ENCODE measurements around the gene TP53I11.
A peak's percentile ranks its signal among the peaks of the same experiment; 100 is the strongest.

The TP53I11 gene, protein sequence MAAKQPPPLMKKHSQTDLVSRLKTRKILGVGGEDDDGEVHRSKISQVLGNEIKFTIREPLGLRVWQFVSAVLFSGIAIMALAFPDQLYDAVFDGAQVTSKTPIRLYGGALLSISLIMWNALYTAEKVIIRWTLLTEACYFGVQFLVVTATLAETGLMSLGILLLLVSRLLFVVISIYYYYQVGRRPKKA

GRCh38 chr11:44950625-44951476, at the start of gene TP53I11:
TP53I11 (minus strand) TSS chr11:44950883; CDS start chr11:44938335, 12,548 bp downstream.
- DNase-seq: peak in 36 of 58 donors; percentile 11 to 70 (median 33)

- no peak for DNase-seq
Observed at GRCh38 chr11:44999068-44999467, 48.4 kb upstream of the TP53I11 start.

GRCh38 chr11:44998051-44998450, 47.4 kb upstream of the TP53I11 start:
- no peak for DNase-seq

DNA sequence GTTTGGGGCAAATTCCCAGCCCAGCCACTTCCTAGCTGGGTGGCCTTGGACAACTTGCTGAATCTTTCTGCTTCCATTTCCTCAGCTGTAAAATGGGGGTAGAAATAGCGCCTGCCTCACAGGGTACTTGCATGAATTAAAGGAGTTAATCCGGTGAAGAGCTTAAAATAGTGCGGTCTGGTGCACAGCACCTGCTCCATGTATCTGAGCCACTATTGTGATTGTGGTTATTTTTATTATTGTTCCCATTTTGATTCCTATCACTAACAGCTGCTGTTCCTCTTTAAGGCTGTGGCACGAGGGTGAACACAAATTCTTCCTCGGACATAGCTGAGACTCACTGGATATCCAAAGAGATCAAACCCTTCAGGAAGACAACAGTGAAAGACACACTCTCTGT, 46.9 kb upstream of the TP53I11 start:
- DNase-seq: no peak

- no peak for DNase-seq
Observed at GRCh38 chr11:44994753-44995152, 44.1 kb upstream of the TP53I11 start.

- no peak for DNase-seq
Observed at GRCh38 chr11:44993971-44994704, 43.5 kb upstream of the TP53I11 start.

- no peak for DNase-seq
Observed at GRCh38 chr11:44992774-44993173, 42.1 kb upstream of the TP53I11 start.

GRCh38 chr11:44992181-44992582, 41.5 kb upstream of the TP53I11 start:
- peak in 5 of 58 donors; percentile 7 to 25 (median 15) for DNase-seq

DNA sequence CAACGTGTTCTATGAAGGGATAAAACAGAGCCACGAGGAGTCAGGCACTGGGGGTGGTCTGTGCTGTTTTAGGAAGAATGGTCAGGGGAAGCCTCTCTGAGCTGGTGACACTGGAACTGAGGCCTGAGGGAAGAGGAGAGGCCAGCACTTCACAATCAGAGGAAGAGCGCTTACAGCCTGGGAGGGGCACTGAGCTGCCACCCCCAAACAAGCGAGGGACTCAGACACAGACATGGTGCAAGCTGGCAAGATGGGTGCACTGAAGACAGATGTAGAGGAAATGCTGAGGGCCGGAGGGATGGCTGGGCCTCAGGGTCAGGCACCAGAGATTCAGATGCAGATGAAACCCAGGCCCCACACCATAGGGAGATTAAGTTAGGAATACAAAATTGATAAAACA, 40.0 kb upstream of the TP53I11 start:
- DNase-seq: no peak

DNA sequence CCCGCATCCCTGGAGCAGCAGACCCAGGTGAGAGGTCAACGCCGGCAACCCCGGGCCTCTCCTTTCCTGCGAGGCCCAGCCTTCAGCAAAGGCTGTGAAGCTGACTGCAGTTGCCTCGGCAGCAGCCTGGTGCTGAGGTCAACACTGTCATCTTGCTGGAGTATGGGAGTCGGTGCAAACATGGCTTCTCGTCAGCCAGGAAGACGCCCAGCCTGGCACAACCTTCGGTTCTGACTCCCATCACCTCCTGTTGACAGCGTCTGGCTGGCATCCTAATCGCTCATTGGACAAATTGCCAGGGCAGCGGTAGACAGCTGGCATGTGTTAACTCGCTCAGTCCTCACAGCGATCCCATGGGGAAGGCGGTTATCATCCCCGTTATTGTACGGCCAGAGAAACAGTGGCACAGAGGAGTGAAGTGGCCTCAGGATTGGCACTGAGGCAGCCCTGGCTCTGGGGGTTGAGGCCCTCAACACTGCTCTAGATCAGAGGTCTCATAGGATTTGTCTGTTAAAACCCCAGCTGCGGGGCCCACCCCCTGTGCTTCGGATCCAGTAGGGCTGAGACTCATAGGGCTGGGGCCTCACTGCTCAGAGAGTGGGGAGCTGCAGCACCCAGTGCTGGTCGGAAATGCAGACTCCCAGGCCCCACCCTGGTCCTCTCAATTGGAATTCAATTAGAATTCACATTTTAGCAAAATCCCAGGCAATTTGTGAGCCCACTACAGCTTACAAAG, 39.3 kb upstream of the TP53I11 start:
- DNase-seq: no peak

- no peak for DNase-seq
Observed at GRCh38 chr11:44988981-44989635, 38.4 kb upstream of the TP53I11 start.

- DNase-seq: no peak
Observed at GRCh38 chr11:44988111-44988510, 37.4 kb upstream of the TP53I11 start.

DNA sequence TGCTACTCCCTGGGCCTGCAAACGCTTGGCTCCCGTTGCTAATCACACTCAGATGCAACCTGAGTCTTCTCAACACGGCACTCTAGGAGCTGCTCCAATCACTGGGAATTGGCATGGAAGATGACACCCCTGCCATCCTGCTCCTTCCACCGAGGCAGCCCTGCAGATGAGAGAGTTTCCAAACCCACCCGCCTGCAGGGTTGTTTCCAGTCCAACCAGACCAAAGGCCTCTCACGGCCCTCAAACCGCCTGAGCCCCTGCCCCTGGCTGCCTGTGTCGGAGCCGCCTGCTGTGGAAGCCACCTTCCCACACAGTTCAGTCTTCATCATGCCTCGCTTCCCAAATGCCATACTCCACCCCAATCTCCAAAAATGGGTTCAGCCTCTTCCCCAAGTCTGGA, 36.8 kb upstream of the TP53I11 start:
- no peak for DNase-seq

DNA sequence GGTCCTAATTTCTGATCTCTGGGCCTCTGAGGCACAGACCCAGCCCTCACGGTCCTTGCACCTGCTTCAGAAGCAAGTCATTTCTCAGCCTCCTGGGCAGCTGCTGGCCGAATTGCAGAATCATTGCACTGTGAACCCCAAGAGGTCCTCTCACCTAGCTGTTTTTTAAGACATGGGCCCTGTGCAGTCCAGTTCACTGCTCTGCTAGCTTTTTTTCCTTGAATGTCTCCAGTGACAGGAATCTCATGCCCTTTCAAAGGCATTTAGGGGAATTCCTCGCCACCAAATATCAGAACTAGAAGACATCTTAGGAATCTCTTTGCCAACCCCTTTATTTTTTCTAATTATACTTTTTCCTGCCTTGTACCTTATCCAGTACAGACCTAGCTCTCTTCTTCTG, 35.6 kb upstream of the TP53I11 start:
- no peak for DNase-seq

DNA sequence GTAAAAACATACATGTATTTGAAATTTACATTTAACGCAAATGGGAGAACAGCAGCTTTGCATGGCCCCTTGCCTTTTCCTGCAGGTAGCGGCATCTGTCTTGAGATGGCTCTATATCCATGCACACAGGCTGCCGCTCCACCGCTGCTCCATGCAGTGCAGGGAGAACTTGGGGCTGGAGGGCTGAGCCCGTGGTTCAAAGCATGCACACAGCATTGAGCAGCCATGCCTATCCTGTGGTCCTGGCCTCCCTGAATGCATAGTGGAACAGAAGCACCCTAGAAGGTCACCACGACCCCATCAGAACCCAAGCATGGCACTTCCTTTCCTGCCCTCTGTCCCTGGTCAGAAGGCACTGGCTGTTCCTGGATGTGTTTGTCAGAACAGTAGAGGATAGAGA, 35.0 kb upstream of the TP53I11 start:
- no peak for DNase-seq

DNA sequence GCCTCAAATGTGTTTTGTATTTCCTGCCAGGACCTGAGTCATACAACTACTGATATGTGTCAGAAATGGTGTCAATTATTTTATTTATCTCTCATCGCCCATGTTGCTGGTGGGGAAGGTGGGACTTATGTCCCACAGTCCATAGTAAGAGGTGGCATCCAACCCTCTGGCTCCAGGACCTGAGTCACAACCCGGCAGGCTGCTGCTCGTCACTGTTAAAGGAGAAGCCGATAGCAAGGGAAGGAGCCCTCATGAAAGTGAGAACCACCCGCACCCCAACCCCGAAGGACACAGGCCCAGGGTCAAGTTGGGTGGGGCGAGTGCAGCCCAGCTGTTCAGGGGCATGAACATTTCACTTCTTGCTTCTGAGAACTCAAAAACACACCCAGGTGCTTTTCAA, 33.1 kb upstream of the TP53I11 start:
- no peak for DNase-seq

- no peak for DNase-seq
Observed at GRCh38 chr11:44982496-44983062, 31.9 kb upstream of the TP53I11 start.

- DNase-seq: no peak
Observed at GRCh38 chr11:44980533-44981427, 30.1 kb upstream of the TP53I11 start.
